Tibial artery (tissue), 4 donors: ENCODE results near the gene GAN.

Experiments used
- DNase-seq, 2 donors: peaks; one replicate each; pipeline ENCODE4 v3.0.0-alpha.2; 2019
- H3K27ac ChIP-seq, 2 donors: fragments of 200-600 bp; sonication (generic) in 1 of 2; 1 replicate in 1 of 2; 2 replicates in 1 of 2; pipeline ENCODE4 v1.5.1; 2018 to 2019; ENCODE audit warnings: mild to moderate bottlenecking in 1 of 2
- H3K27me3 ChIP-seq, 2 donors: fragments of 200-600 bp; sonication (generic) in 1 of 2; one replicate each; pipeline versions ENCODE4 v1.5.1 to v1.6.0; 2016 to 2019
- H3K36me3 ChIP-seq, 3 donors: fragments of 200-600 bp; sonication (generic) in 2 of 3; one replicate each; pipeline ENCODE4 v1.5.1; 2016 to 2019; ENCODE audit warnings: mild to moderate bottlenecking in 2 of 3
- H3K4me1 ChIP-seq, 4 donors: fragments of 200-600 bp; sonication (generic) in 2 of 4; 1 replicate in 3 of 4; 2 replicates in 1 of 4; pipeline ENCODE4 v1.5.1; 2016 to 2019
- H3K4me3 ChIP-seq, 2 donors: fragments of 200-600 bp; sonication (generic) in 1 of 2; 1 replicate in 1 of 2; 2 replicates in 1 of 2; pipeline ENCODE4 v1.5.1; 2018 to 2019; ENCODE audit warnings: mild to moderate bottlenecking in 2 of 2
- H3K9me3 ChIP-seq, 3 donors: fragments of 200-600 bp; sonication (generic) in 1 of 3; one replicate each; pipeline ENCODE4 v1.5.1; 2016 to 2019
- CTCF ChIP-seq, 2 experiments: fragments of 200-600 bp in 1 of 2; fragments of 450-650 bp in 1 of 2; IDR thresholded peaks; one replicate each; pipeline ENCODE4 v1.5.1; 2017 to 2019; ENCODE audit warnings: antibody characterized with exemption in 2 of 2, mild to moderate bottlenecking in 1 of 2, moderate library complexity in 1 of 2
- intact Hi-C: fragments of 100-400 bp; cut with DNase I; formaldehyde crosslinking; loops from one replicate; pipeline ENCODE4 v1.15.0; 2023; ENCODE audit warnings: low total_unique reads

Gene GAN

GRCh38 chr16:81367821-81368220, 53.1 kb downstream of the GAN start:
- DNase-seq: no peak
- no peaks in the 10 kb centered on the region for H3K9me3 ChIP-seq
- H3K27me3 ChIP-seq: no peaks in the 10 kb centered on the region
- no peak overlapping the region for H3K4me3 ChIP-seq
- TF ChIP-seq CTCF (IDR thresholded peaks at IDR 0.05): no peak
- no peak overlapping the region for H3K27ac ChIP-seq
- H3K36me3 ChIP-seq: peaks cover 6 to 88% (median 20%) of the 10 kb centered on the region in 3 donors
- H3K4me1 ChIP-seq: no peaks in the 10 kb centered on the region
- intact Hi-C loops: no loop called here

- Histone ChIP-seq H3K27me3 (no peaks in the 10 kb centered on the region), H3K9me3 (no peaks in the 10 kb centered on the region), H3K4me3 (no peak overlapping the region), H3K4me1 (no peaks in the 10 kb centered on the region), H3K27ac (no peak overlapping the region), H3K36me3 (peaks cover 3 to 83% (median 7%) of the 10 kb centered on the region in 3 donors)
- TF ChIP-seq CTCF (IDR thresholded peaks at IDR 0.05): no peak
- DNase-seq: no peak
- intact Hi-C loops: no loop called here
These were observed 55.2 kb downstream of the GAN start for GRCh38 chr16:81369888-81370504.

- Histone ChIP-seq H3K27ac (no peak overlapping the region), H3K27me3 (no peaks in the 10 kb centered on the region), H3K4me1 (no peaks in the 10 kb centered on the region), H3K36me3 (peaks cover 3 to 71% (median 4%) of the 10 kb centered on the region in 3 donors), H3K9me3 (no peaks in the 10 kb centered on the region), H3K4me3 (no peak overlapping the region)
- intact Hi-C loops: no loop called here
- no peak for DNase-seq
- TF ChIP-seq CTCF (IDR thresholded peaks at IDR 0.05): no peak
These were observed 56.3 kb downstream of the GAN start for GRCh38 chr16:81371106-81371505.

GRCh38 chr16:81374550-81374949, 59.8 kb downstream of the GAN start:
- DNase-seq: no peak
- intact Hi-C loops: no loop called here
- Histone ChIP-seq H3K27me3 (no peaks in the 10 kb centered on the region), H3K9me3 (no peaks in the 10 kb centered on the region), H3K36me3 (peaks cover 14 to 66% (median 30%) of the 10 kb centered on the region in 3 donors), H3K4me1 (no peaks in the 10 kb centered on the region), H3K27ac (no peak overlapping the region), H3K4me3 (no peak overlapping the region)
- TF ChIP-seq CTCF (IDR thresholded peaks at IDR 0.05): no peak

- H3K4me3 ChIP-seq: no peak overlapping the region
- TF ChIP-seq CTCF (IDR thresholded peaks at IDR 0.05): no peak
- DNase-seq: no peak
These were observed 62.1 kb downstream of the GAN start for GRCh38 chr16:81376880-81377279.

GRCh38 chr16:81378049-81378448, 63.3 kb downstream of the GAN start:
- Histone ChIP-seq H3K9me3 (no peaks in the 10 kb centered on the region), H3K27me3 (no peaks in the 10 kb centered on the region), H3K4me1 (no peaks in the 10 kb centered on the region), H3K4me3 (no peak overlapping the region), H3K27ac (no peak overlapping the region), H3K36me3 (peaks cover 13 to 40% (median 30%) of the 10 kb centered on the region in 3 donors)
- DNase-seq: no peak
- TF ChIP-seq CTCF (IDR thresholded peaks at IDR 0.05): no peak
- intact Hi-C loops: no loop called here

More at GRCh38 chr16:81376880-81377279, 62.1 kb downstream of the GAN start:
- no peaks in the 10 kb centered on the region for H3K9me3 ChIP-seq
- H3K27me3 ChIP-seq: no peaks in the 10 kb centered on the region
- no peaks in the 10 kb centered on the region for H3K4me1 ChIP-seq
- H3K27ac ChIP-seq: no peak overlapping the region
- intact Hi-C loops: no loop called here
- H3K36me3 ChIP-seq: peaks cover 14 to 50% (median 30%) of the 10 kb centered on the region in 3 donors
